Fibroblast of villous mesenchyme (primary cell): ENCODE data around the gene B3GALNT2. TPM values are rescaled to one million over a fixed set of nuclear protein-coding genes. Genes with fewer than 3 reads are reported as not detected.

Source experiments
- DNase-seq: peaks from one replicate; pipeline ENCODE4 v3.0.0-alpha.2; 2010; ENCODE audit warnings: low read depth
- H3K4me3 ChIP-seq: 2 replicates; pipeline ENCODE4 v1.5.1; 2011; ENCODE audit warnings: low read depth, mild to moderate bottlenecking, low read length
- total RNA-seq: library from RNA; depleted of rRNA; stranded (reverse); fragments of >200 nt; gene quantifications from 2 replicates; pipeline ENCODE4 v1.2.3, GENCODE V29; 2012
- TF ChIP-seq, protein P1 (sequence below): IDR thresholded peaks from 2 replicates; pipeline ENCODE4 v1.5.1; 2012; ENCODE audit warnings: low read depth, mild to moderate bottlenecking, low read length; ENCODE audit not compliant: insufficient read depth

Gene B3GALNT2
- total RNA-seq, 1 donor, result 74.3 TPM

DNA sequence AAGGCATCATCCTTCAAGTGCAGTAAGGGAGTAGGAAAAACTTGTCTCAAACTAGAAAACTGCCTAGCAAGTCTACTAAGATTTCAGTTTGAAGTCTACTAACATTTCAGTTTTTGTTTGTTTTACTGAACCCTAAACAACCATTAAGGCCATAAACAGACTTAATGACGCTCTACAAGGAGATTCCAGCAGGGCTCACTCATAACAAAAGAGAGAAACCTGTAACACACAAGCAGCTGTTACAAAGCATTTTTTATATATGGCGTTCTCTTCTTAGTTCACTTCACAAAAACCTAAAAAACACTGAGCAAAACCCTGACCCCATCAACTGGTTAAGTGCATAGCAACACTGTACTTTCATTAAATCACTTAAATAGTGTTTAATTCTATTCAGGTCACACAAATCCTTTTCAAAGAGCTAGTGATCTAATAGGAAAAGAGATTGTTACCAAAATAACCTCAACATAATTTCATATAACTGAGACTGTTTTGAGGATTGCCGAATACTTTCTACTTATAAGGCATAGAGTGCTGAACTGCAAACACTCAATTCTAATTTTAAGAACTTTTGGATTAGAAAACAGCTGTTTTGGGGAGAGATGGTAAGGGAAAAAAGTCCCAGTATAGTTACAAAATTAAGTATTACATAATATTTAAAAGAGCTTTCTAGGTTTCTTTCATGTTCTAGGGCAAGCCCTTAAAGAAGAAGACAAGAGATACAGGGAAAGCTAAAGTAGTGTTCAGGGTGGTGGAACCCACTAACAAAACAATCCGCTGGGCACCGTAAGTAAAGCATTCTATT is 1.4 kb downstream of the B3GALNT2 start:
- TF ChIP-seq, protein P1, sequence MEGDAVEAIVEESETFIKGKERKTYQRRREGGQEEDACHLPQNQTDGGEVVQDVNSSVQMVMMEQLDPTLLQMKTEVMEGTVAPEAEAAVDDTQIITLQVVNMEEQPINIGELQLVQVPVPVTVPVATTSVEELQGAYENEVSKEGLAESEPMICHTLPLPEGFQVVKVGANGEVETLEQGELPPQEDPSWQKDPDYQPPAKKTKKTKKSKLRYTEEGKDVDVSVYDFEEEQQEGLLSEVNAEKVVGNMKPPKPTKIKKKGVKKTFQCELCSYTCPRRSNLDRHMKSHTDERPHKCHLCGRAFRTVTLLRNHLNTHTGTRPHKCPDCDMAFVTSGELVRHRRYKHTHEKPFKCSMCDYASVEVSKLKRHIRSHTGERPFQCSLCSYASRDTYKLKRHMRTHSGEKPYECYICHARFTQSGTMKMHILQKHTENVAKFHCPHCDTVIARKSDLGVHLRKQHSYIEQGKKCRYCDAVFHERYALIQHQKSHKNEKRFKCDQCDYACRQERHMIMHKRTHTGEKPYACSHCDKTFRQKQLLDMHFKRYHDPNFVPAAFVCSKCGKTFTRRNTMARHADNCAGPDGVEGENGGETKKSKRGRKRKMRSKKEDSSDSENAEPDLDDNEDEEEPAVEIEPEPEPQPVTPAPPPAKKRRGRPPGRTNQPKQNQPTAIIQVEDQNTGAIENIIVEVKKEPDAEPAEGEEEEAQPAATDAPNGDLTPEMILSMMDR, result no peak
- peak; percentile 79 for DNase-seq
- H3K4me3 ChIP-seq, result peak overlapping the region; percentile 69

DNA sequence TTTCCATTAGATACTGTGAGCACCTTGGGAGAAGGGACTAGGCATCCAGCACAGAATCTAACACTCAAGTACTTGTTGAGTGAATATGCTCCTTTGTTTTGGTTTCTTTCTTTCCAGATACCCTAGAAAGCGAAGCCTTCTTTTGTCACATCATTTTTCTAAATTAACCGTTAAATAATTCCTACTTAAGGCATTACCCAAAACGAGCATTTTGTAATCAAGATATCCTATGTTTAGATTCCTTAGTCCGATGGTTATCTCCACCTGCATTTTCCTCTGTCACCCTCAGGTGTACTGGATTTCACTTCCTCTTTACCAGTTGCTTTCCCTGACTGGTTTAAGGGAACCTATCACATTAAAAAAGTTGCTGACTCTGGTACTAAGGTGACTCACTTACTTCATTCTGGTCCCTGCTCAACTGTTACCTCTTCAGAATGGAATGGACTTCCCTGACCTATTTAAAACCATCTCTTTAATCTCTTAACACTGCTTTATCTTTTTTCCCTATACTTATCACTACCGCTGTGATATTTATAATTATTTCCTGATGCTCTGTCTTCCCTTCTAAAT is 3.2 kb downstream of the B3GALNT2 start:
- H3K4me3 ChIP-seq, result no peak overlapping the region
- TF ChIP-seq, protein P1, result no peak
- peak; percentile 28 for DNase-seq

DNA sequence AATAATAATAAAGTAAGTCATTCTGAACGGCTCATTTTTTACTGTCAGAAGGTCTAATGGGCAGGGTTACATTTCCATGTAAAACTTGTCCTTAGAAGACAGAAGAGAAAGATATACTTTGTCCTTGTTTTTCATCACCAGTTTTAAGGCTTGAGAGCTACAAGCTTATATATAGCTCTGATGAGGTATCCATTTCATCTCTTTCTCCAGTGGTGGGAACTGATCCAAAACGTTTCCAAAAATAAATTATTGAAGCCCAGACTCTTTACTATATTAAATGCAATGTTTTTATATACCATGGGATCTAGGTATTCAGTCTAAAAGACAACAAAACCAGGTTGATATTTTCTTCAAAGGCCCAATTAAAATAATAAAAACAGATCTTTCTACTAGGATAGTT is 8.7 kb downstream of the B3GALNT2 start:
- H3K4me3 ChIP-seq, result no peak overlapping the region

DNA sequence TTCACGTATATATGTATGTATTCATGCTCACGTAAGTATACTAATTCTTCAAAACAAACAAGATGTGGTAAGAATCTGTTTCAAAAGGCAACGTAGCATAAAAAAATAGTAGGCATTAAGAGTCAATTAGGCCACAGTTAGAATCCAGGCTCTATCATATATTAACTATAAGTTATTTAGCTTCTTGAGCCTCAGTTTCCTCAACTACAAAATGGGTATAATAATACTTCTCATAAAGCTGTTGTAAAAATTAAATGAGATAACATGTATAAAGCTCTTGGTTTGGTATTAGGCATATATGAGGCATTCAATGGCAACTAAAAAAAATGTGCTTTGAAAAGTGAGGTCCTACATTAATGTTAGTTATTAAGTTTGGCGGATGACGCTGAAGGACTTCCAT is 9.2 kb downstream of the B3GALNT2 start:
- no peak overlapping the region for H3K4me3 ChIP-seq
- TF ChIP-seq, protein P1, result no peak
- DNase-seq, result no peak

More for the DNA sequence above, 8.7 kb downstream of the B3GALNT2 start:
- no peak for DNase-seq
- TF ChIP-seq, protein P1, result no peak

DNA sequence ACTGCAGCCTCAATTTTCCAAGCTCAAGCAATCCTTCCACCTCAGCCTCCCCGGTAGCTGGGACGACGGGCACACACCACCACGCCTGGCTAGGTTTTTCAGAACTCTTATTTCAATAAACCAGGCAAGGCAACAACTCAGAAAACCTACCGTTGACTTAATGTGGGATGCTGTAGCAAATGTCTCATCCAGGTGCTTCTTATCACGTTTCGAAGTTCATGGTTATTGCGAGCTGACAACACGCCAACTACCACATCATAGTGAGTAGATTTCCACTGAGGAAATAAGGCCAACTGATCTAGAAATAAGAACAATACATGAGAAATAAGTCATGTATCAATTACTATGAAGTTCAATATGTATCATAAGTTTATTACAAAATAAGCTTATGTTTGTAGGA is 9.7 kb downstream of the B3GALNT2 start:
- H3K4me3 ChIP-seq, result no peak overlapping the region
- DNase-seq, result no peak
- TF ChIP-seq, protein P1, result no peak

DNA sequence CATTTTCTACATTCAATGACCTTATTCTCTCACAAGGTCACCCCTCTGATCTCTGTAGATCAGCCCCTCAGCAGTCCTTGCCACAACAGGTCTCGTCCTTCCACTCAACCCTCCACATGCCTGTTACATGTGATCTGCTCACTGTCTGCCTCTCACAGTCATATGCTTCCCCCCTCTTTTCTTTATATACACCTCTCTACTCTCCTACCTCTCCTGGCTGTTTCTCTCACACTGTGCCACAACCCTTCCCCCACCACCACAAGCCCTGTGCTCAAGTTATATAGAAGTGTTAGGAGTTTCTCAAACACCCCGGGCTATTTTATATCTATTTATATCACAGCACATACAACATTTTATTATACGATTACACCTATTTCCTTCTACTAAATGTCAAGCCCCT is 12.6 kb downstream of the B3GALNT2 start:
- TF ChIP-seq, protein P1, result no peak
- no peak for DNase-seq
- no peak overlapping the region for H3K4me3 ChIP-seq

DNA sequence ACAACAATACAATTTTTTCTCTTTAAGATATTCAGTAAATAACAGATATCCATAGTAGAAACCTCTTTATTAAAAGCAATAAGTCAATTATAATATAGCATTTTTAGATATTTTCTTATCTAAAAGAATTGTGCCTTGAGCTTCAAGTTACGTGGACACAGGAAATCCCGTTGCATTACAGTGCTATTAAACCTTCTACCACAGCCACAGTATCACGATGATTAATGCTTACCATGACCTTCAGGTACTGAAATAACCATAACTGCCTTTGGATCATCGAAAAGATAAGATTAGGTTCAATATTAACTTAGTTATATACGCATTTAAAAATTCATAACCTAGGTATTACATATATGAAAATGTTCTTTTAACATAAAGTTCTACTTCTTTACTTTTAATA is 17.9 kb downstream of the B3GALNT2 start:
- TF ChIP-seq, protein P1, result no peak
- peak; percentile 49 for DNase-seq
- H3K4me3 ChIP-seq, result no peak overlapping the region
